KG1 (cell line): ENCODE results near the gene ACTN4.

Experiments
- DNase-seq: peaks from one replicate; lab custom pipeline; 2025; lab: John Stamatoyannopoulos, UW

Gene ACTN4

GRCh38 chr19:38709671-38710415, 62.4 kb downstream of the ACTN4 start:
- DNase-seq, result no peak

GRCh38 chr19:38710416-38710702, 62.9 kb downstream of the ACTN4 start:
- no peak for DNase-seq

GRCh38 chr19:38710928-38711725, 63.7 kb downstream of the ACTN4 start:
- no peak for DNase-seq

GRCh38 chr19:38711726-38712153, 64.3 kb downstream of the ACTN4 start:
- no peak for DNase-seq

GRCh38 chr19:38712161-38712748, 64.8 kb downstream of the ACTN4 start:
- no peak for DNase-seq

- no peak for DNase-seq
Observed at GRCh38 chr19:38713227-38713649, 65.8 kb downstream of the ACTN4 start.

GRCh38 chr19:38713865-38714264, 66.4 kb downstream of the ACTN4 start:
- no peak for DNase-seq

GRCh38 chr19:38714354-38714778, 66.9 kb downstream of the ACTN4 start:
- no peak for DNase-seq

- no peak for DNase-seq
Observed at GRCh38 chr19:38715555-38715954, 68.1 kb downstream of the ACTN4 start.

GRCh38 chr19:38717051-38717450, 69.6 kb downstream of the ACTN4 start:
- DNase-seq, result no peak

- DNase-seq, result no peak
Observed at GRCh38 chr19:38717855-38718254, 70.4 kb downstream of the ACTN4 start.

- DNase-seq, result no peak
Observed at GRCh38 chr19:38718747-38719543, 71.5 kb downstream of the ACTN4 start.

- DNase-seq, result no peak
Observed at GRCh38 chr19:38719761-38720558, 72.5 kb downstream of the ACTN4 start.

GRCh38 chr19:38720559-38721236, 73.2 kb downstream of the ACTN4 start:
- no peak for DNase-seq

- DNase-seq, result no peak
Observed at GRCh38 chr19:38721496-38721895, 74.0 kb downstream of the ACTN4 start.

GRCh38 chr19:38721979-38722773, 74.7 kb downstream of the ACTN4 start:
- DNase-seq, result no peak

GRCh38 chr19:38722947-38723605, 75.6 kb downstream of the ACTN4 start:
- no peak for DNase-seq

GRCh38 chr19:38723606-38723965, 76.1 kb downstream of the ACTN4 start:
- DNase-seq, result no peak

GRCh38 chr19:38723990-38724854, 76.8 kb downstream of the ACTN4 start:
- no peak for DNase-seq
